HG02588 (cell line): ENCODE results near the gene RABGAP1.
"Not testable (repeated sequence)": the region's sequence is repeated elsewhere in the genome, so short reads cannot be mapped to it uniquely, and the experiment has no call there.

ENCODE experiments used
- ATAC-seq: cut with Tn5 transposase; IDR thresholded peaks from one replicate; pipeline ENCODE4 v1.9.1; 2021; ENCODE audit warnings: mild to moderate bottlenecking, moderate library complexity; ENCODE audit not compliant: unreplicated experiment

RABGAP1 gene

GRCh38 chr9:122940749-122941581 lies at the start of gene RABGAP1:
Gene RABGAP1 (plus strand): TSS chr9:122941020. CDS start chr9:122957060, 16,040 bp downstream.
- peak; percentile 96 for ATAC-seq

GRCh38 chr9:122897969-122898368 lies 42.9 kb upstream of the RABGAP1 start:
- no peak for ATAC-seq

GRCh38 chr9:122900791-122901190 lies 40.0 kb upstream of the RABGAP1 start:
- ATAC-seq, result no peak

- peak; percentile 29 for ATAC-seq
Measured at GRCh38 chr9:122904466-122904822, 36.4 kb upstream of the RABGAP1 start.

GRCh38 chr9:122904823-122905710 lies 35.8 kb upstream of the RABGAP1 start, which contains the start of gene RC3H2:
Gene RC3H2 (minus strand): TSS chr9:122905359. CDS start chr9:122897509, 7,850 bp downstream.
- peak; percentile 89 for ATAC-seq

- not testable (repeated sequence) for ATAC-seq
Measured at GRCh38 chr9:122906122-122906521, 34.7 kb upstream of the RABGAP1 start.

- ATAC-seq, result no peak
Measured at GRCh38 chr9:122912671-122912963, 28.2 kb upstream of the RABGAP1 start.

- ATAC-seq, result peak; percentile 94
Measured at GRCh38 chr9:122912964-122913673, 27.7 kb upstream of the RABGAP1 start, which contains the start of gene ZBTB6. Gene ZBTB6 (minus strand): TSS chr9:122913323. CDS start chr9:122912072, 1,251 bp downstream.

- no peak for ATAC-seq
Measured at GRCh38 chr9:122918310-122918709, 22.5 kb upstream of the RABGAP1 start.

GRCh38 chr9:122922713-122923112 lies 18.1 kb upstream of the RABGAP1 start:
- ATAC-seq, result no peak

GRCh38 chr9:122923947-122924346 lies 16.9 kb upstream of the RABGAP1 start:
- no peak for ATAC-seq

- ATAC-seq, result no peak
Measured at GRCh38 chr9:122929796-122930354, 10.9 kb upstream of the RABGAP1 start.

GRCh38 chr9:122930541-122931225 lies 10.1 kb upstream of the RABGAP1 start:
- ATAC-seq, result no peak

GRCh38 chr9:122931226-122932121 lies 9.3 kb upstream of the RABGAP1 start, which contains the start of gene ZBTB26:
Gene ZBTB26 (minus strand): TSS chr9:122931512. CDS start chr9:122919934, 11,578 bp downstream.
- ATAC-seq, result peak; percentile 93

GRCh38 chr9:122936464-122936863 lies 4.4 kb upstream of the RABGAP1 start:
- ATAC-seq, result no peak

- no peak for ATAC-seq
Measured at GRCh38 chr9:122936883-122937282, 3.9 kb upstream of the RABGAP1 start.

GRCh38 chr9:122939601-122940000 lies 1.2 kb upstream of the RABGAP1 start:
- no peak for ATAC-seq

GRCh38 chr9:122940454-122940748 lies 419 bp upstream of the RABGAP1 start:
- ATAC-seq, result no peak

- ATAC-seq, result no peak
Measured at GRCh38 chr9:122941582-122942234, 888 bp downstream of the RABGAP1 start.
